ENCODE results near the gene ANKRD31. TPM values are rescaled to one million over a fixed set of nuclear protein-coding genes. Genes with fewer than 3 reads are reported as not detected.

Gene ANKRD31
- total RNA-seq, 2 experiments from 2014 or later = 0.13 TPM; not detected in 1

DNA sequence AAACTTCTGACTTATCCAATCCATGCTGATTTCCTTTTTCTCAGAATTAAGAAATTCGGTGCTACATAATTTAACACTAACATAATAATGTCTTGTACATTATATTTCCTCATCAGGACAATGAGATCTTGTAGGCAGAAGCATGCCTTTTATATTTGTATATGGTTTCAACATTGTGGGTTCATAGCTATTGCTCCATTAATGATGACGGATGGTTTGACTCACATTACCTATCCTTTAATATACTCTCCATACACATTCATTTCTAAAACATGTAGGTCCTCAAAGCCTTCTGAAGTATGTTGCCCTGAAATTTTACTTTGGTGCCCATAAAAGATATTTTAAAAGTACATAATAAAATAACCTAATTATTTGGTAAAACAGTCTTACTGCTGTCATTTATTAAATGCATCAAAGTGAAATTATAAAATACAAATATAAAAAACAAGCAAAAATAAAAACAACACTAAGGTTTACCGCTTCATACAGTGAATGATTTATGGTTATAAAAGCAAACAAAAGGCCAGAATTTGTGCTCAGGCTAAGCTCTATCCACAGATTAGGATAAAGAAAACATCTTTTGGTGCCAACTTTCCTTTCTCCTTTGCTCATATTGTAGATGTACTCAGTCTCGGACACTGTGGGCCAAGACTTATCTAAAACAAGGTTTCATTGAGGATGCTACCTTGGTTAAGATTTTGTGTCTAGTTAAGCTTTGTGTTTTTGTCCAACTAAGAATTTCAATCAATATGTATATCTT, 123.1 kb downstream of the ANKRD31 start:
- H3K36me3 ChIP-seq (ENCODE audit: insufficient read depth, low read length) = no peaks in the 10 kb centered on the region
- H3K4me1 ChIP-seq (ENCODE audit: insufficient read depth, low read length, poor library complexity, severe bottlenecking) = no peaks in the 10 kb centered on the region
- POLR2A ChIA-PET = interaction anchor here (0.6 kb wide), 1 partner anchor 1451 kb away, joined by 3 read pairs; no protein-coding TSS in a partner anchor
- TF ChIP-seq EZH2phosphoT487 (IDR thresholded peaks at IDR 0.05; ENCODE audit: borderline replicate concordance, low read depth, low read length) (no peak), CTCF (conservative IDR thresholded peaks at IDR 0.05; ENCODE audit: low read length) (no peak)
- no TSS peak for BruUV-seq (replicated peaks)
- DNase-seq (ENCODE audit: low spot score) = no peak
- no peaks in the 10 kb centered on the region for H4K20me1 ChIP-seq (ENCODE audit: insufficient read depth, low read length)
- H3K27ac ChIP-seq (ENCODE audit: low read depth, low read length, poor library complexity, severe bottlenecking) = no peak overlapping the region
- no peak overlapping the region for H3K4me2 ChIP-seq (ENCODE audit: low read length)
- intact Hi-C loops (cut with micrococcal nuclease; ENCODE audit: unreplicated experiment) = no loop called here
- H2AFZ ChIP-seq (ENCODE audit: low read length) = no peak overlapping the region
- H3K9me3 ChIP-seq (ENCODE audit: low read length) = no peaks in the 10 kb centered on the region
- H3K4me3 ChIP-seq (ENCODE audit: low read depth, low read length, poor library complexity, severe bottlenecking) = no peak overlapping the region
- CTCF ChIA-PET (ENCODE audit: unreplicated experiment) = no interaction called here
- no peaks in the 10 kb centered on the region for H3K79me2 ChIP-seq (ENCODE audit: insufficient read depth, low read depth, low read length)
- no peaks in the 10 kb centered on the region for H3K9me2 ChIP-seq (ENCODE audit: insufficient read depth, low read length)

DNA sequence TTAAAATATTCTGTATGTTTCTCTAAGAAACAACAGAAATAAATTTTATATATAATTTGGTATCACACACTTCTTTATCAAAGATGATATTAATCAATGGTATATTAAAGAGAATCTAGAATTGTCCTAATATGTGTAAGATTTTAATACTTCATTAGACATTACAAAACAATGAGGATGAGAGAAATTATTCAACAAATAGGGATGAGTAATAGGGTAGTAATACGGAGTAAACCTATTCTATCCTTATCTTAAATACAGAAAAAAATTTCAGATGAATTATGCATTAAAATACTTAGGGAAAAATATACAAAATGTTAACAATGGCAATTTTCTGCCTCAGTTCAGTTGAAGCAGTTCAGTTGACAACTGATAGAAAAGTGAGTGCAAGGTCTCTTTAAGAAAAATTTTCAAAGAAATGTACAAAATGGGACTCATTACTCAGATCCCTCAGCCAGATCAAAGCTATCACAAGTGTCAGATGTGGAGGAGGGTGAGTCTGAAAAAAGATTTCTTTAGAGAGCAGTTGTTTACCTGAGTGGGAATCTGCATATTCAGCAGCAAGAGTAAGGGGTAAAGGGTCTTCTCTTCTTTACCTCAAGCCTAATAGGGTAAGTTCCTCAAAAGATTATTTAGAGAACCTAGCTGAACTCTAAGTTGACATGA, 127.6 kb downstream of the ANKRD31 start:
- Histone ChIP-seq H3K9me2 (ENCODE audit: insufficient read depth, low read length) (no peaks in the 10 kb centered on the region), H3K79me2 (ENCODE audit: insufficient read depth, low read depth, low read length) (no peaks in the 10 kb centered on the region), H4K20me1 (ENCODE audit: insufficient read depth, low read length) (no peaks in the 10 kb centered on the region), H3K4me2 (ENCODE audit: low read length) (no peak overlapping the region), H3K4me1 (ENCODE audit: insufficient read depth, low read length, poor library complexity, severe bottlenecking) (no peaks in the 10 kb centered on the region), H2AFZ (ENCODE audit: low read length) (no peak overlapping the region), H3K27ac (ENCODE audit: low read depth, low read length, poor library complexity, severe bottlenecking) (no peak overlapping the region), H3K9me3 (ENCODE audit: low read length) (no peaks in the 10 kb centered on the region), H3K36me3 (ENCODE audit: insufficient read depth, low read length) (no peaks in the 10 kb centered on the region), H3K4me3 (ENCODE audit: low read depth, low read length, poor library complexity, severe bottlenecking) (no peak overlapping the region)
- DNase-seq (ENCODE audit: low spot score) = no peak
- intact Hi-C loops (cut with micrococcal nuclease; ENCODE audit: unreplicated experiment) = no loop called here
- CTCF ChIA-PET (ENCODE audit: unreplicated experiment) = no interaction called here
- no peak for TF ChIP-seq EZH2phosphoT487 (IDR thresholded peaks at IDR 0.05; ENCODE audit: borderline replicate concordance, low read depth, low read length)
- TF ChIP-seq CTCF (conservative IDR thresholded peaks at IDR 0.05; ENCODE audit: low read length) = no peak
- no TSS peak for BruUV-seq (replicated peaks)
- POLR2A ChIA-PET = interaction anchor here (0.6 kb wide), 1 partner anchor 72 kb away, joined by 4 read pairs; no protein-coding TSS in a partner anchor

GRCh38 chr5:75108515-75108914, 128.2 kb downstream of the ANKRD31 start:
- intact Hi-C loops (cut with micrococcal nuclease; ENCODE audit: unreplicated experiment) = no loop called here
- H3K27ac ChIP-seq (ENCODE audit: low read depth, low read length, poor library complexity, severe bottlenecking) = no peak overlapping the region
- POLR2A ChIA-PET = interaction anchor here (0.7 kb wide), 1 partner anchor 309 kb away, joined by 3 read pairs; no protein-coding TSS in a partner anchor

More at GRCh38 chr5:75108515-75108914, 128.2 kb downstream of the ANKRD31 start:
- TF ChIP-seq CTCF (conservative IDR thresholded peaks at IDR 0.05; ENCODE audit: low read length) (no peak), EZH2phosphoT487 (IDR thresholded peaks at IDR 0.05; ENCODE audit: borderline replicate concordance, low read depth, low read length) (no peak)
- Histone ChIP-seq H3K4me1 (ENCODE audit: insufficient read depth, low read length, poor library complexity, severe bottlenecking) (no peaks in the 10 kb centered on the region), H4K20me1 (ENCODE audit: insufficient read depth, low read length) (no peaks in the 10 kb centered on the region), H3K4me3 (ENCODE audit: low read depth, low read length, poor library complexity, severe bottlenecking) (no peak overlapping the region), H3K79me2 (ENCODE audit: insufficient read depth, low read depth, low read length) (no peaks in the 10 kb centered on the region), H2AFZ (ENCODE audit: low read length) (no peak overlapping the region), H3K9me2 (ENCODE audit: insufficient read depth, low read length) (no peaks in the 10 kb centered on the region), H3K4me2 (ENCODE audit: low read length) (no peak overlapping the region), H3K36me3 (ENCODE audit: insufficient read depth, low read length) (no peaks in the 10 kb centered on the region), H3K9me3 (ENCODE audit: low read length) (no peaks in the 10 kb centered on the region)
- DNase-seq (ENCODE audit: low spot score) = no peak
- BruUV-seq (replicated peaks) = no TSS peak
- CTCF ChIA-PET (ENCODE audit: unreplicated experiment) = no interaction called here
